ENCODE measurements around the gene LHX8.

- TF ChIP-seq POLR2A (IDR thresholded peaks at IDR 0.05) (no peak), CTCF (IDR thresholded peaks at IDR 0.05) (no peak)
Observed at GRCh38 chr1:75135573-75136194, 1.5 kb downstream of the LHX8 start.

All from lower leg skin (tissue), 3 donors.